Cardiac fibroblast (primary cell): Measurements from ENCODE around the gene REG4.

Experiments used
- DNase-seq, 2 donors: peaks; one replicate each; pipeline versions ENCODE4 v3.0.0 to v3.0.0-alpha.2; 2010; ENCODE audit warnings: low read depth in 2 of 2
- H3K4me3 ChIP-seq, 2 donors: replicated peaks in 1 of 2; 1 replicate in 1 of 2; 2 replicates in 1 of 2; pipeline ENCODE4 v1.5.1; 2011; ENCODE audit warnings: low read depth in 2 of 2, low read length in 2 of 2, mild to moderate bottlenecking in 2 of 2, moderate library complexity in 1 of 2
- TF ChIP-seq, protein P1 (sequence below): IDR thresholded peaks from one replicate; pipeline ENCODE4 v1.5.1; 2011; ENCODE audit warnings: low read depth, mild to moderate bottlenecking, low read length, inconsistent platforms

REG4 gene

DNA sequence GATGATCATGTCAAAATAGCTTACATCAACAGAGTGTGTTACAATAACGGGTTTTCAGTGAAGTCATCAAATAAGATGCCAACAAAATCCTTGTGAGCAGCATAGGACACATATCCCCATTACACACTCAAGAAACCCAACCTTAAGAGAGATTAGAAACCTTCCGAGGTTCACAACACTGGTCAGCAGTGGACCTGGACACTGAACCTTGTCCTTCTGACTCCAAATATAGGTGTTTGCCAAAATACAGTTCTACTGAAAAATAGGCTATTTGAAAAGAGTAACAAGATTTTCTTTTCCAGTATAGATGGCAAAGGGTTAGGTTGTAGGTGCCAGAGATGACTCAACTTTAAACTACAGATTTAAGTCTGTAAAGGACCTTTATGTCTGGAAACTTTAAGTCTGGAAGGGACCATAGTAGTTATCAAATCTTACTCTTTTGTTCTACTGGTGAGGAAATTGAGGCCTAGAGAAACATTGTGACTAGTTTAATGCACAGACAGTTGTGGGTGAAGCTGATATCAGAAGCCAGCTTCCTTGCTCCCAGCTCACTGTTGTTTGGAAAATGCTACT is 811 bp upstream of the REG4 start:
- no peak for DNase-seq
- TF ChIP-seq, protein P1, sequence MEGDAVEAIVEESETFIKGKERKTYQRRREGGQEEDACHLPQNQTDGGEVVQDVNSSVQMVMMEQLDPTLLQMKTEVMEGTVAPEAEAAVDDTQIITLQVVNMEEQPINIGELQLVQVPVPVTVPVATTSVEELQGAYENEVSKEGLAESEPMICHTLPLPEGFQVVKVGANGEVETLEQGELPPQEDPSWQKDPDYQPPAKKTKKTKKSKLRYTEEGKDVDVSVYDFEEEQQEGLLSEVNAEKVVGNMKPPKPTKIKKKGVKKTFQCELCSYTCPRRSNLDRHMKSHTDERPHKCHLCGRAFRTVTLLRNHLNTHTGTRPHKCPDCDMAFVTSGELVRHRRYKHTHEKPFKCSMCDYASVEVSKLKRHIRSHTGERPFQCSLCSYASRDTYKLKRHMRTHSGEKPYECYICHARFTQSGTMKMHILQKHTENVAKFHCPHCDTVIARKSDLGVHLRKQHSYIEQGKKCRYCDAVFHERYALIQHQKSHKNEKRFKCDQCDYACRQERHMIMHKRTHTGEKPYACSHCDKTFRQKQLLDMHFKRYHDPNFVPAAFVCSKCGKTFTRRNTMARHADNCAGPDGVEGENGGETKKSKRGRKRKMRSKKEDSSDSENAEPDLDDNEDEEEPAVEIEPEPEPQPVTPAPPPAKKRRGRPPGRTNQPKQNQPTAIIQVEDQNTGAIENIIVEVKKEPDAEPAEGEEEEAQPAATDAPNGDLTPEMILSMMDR = no peak

DNA sequence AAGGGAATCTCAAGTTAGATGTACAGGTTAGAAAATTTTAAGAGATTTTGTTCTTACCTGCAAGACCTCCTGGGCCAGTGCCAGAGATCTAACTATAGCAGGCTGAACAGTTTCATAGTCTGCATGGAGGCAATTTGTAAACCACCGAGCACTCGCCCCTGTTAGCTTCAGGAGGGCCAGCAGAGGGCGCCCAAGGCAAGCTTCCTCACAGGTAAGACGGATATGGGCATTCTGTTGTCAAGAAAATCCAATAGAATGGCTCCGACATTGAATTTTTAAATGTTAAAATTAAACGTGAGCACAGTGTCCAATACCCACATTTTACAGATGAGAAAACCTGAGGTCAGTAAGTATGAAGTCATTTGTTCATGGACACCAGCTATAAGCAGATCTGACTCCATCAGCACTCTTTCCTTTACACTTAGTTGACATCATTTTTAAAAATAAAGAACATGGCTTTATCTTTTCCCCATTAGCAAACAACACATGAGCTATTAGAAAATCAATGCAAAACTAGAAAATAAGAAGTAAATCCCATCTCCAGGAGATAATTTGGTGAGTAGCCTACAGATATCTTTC is 2.2 kb downstream of the REG4 start:
- H3K4me3 ChIP-seq = no peak overlapping the region
- DNase-seq = peak; percentile 80 to 81
- TF ChIP-seq, protein P1 = peak; percentile 92

More for the DNA sequence above, 811 bp upstream of the REG4 start:
- H3K4me3 ChIP-seq = no peak overlapping the region

DNA sequence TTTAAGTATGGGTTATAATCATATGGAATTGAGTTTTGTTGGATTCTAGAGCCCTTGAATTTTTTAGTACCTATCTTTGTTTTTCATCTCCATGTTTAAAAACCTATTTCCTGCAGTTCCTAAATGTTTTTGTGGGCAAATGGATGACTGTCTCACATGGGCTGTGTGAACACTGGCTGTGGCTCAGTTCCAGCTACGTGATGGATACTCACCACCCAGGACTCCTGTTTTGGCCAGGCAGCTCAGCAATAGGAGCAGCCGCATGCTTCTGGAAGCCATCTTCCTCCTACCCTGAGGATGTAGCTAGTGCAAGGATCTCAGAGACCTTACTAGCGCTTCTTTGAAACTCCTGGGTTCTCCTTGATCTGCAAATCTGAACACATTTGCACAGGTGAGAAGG is 2.8 kb downstream of the REG4 start:
- TF ChIP-seq, protein P1 = no peak
- H3K4me3 ChIP-seq = no peak overlapping the region
- DNase-seq = peak in 1 of 2 donors; percentile 17

DNA sequence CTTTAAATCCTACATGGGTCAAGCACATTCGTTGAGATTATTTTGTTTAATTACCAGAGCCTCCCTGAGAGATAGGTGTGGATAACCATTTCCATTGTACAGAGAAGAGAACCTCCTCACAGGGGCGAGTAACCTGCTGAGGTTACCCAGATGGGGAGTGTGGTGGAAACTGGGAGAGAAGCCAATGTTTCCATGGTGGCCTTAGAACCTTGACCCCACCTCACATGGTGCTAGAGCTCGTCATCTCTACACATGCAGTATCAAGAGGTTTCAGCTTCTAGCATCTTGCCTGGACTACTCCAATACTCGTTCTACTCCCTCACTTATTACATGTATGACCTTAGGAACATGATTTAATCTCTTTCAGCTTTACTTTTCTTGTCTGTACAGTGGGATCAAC is 4.8 kb downstream of the REG4 start:
- no peak for DNase-seq
- H3K4me3 ChIP-seq = no peak overlapping the region
- TF ChIP-seq, protein P1 = no peak

DNA sequence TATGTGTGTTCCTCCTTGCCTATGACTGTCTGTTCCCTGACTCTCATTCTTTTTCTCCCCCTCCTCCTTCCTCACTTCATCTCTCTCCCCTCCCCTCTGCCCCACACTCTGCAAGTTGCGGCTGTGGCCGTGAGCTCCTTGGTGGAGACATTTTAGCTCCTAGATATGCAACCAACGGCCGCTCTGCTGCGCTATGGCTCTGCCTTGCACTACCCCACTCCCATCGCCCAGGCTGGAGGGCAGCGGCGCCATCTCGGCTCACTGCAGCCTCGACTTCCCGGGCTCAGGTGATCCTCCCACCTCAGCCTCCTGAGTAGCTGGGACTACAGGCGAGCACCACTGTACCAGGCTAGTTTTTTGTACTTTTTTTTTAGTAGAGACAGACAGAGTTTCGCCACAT is 5.5 kb downstream of the REG4 start:
- TF ChIP-seq, protein P1 = no peak
- no peak for DNase-seq
- no peak overlapping the region for H3K4me3 ChIP-seq

DNA sequence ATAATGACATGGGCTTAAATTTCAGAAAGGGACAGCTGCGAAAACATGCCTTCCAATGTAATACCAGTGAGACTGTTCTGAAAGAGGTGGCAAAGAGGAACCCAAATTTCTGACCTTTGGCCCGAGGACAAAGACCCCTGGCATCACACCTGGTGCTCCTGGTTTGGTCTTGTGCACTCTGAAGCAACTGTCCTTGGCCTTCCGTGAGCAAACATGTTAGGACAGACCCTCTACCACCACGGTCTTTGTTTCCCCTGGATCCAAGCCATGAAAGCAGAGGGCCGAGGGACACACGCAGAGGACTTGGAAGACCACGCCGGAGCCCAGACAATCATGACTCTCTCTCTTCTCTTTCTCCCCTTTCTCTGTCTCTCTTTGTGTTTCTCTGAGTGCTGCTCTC is 6.0 kb downstream of the REG4 start:
- no peak for DNase-seq
- TF ChIP-seq, protein P1 = no peak

More for the DNA sequence above, 6.0 kb downstream of the REG4 start:
- H3K4me3 ChIP-seq = no peak overlapping the region
